IMR-90 (cell line): Measurements from ENCODE around the gene METTL15. TPM values are rescaled to one million over a fixed set of nuclear protein-coding genes. Genes with fewer than 3 reads are reported as not detected.

Source experiments
- ATAC-seq: fragments of 200-7000 bp; cut with Tn5 transposase; 2 replicates; pipeline ENCODE4 v1.9.1; 2020; ENCODE audit warnings: low read depth, mild to moderate bottlenecking, moderate library complexity
- BruUV-seq: library from RNA; stranded (reverse); fragments of 400-500 nt; replicated peaks from 2 replicates; lab custom pipeline; 2021; lab: Mats Ljungman, UMichigan
- CTCF ChIA-PET: fragments of 300-600 bp; formaldehyde crosslinking; extraction: SDS; loops from one replicate; lab custom pipeline; 2021; ENCODE audit warnings: antibody characterized with exemption; lab: Yijun Ruan, JAX
- POLR2A ChIA-PET: fragments of 300-600 bp; sonication (Branson Sonifier 250); formaldehyde crosslinking; loops from one replicate; lab custom pipeline; 2022; ENCODE audit warnings: antibody characterized with exemption; ENCODE audit not compliant: unreplicated experiment; lab: Charles Lee
- DNase-seq: peaks from one replicate; pipeline ENCODE4 v3.0.0; 2013
- H2AFZ ChIP-seq: replicated peaks from 2 replicates; pipeline ENCODE3; 2013; ENCODE audit warnings: low read length, mild to moderate bottlenecking; ENCODE audit not compliant: poor library complexity
- H2AK5ac ChIP-seq: 2 replicates; pipeline ENCODE4 v1.6.1; 2013; ENCODE audit warnings: low read depth, low read length, inconsistent platforms
- H2AK9ac ChIP-seq: replicated peaks from 2 replicates; pipeline ENCODE3; 2013; ENCODE audit warnings: mild to moderate bottlenecking, low read depth, low read length, moderate library complexity; ENCODE audit not compliant: poor library complexity
- H2BK120ac ChIP-seq: 2 replicates; pipeline ENCODE4 v1.6.1; 2013; ENCODE audit warnings: low read depth, low read length, inconsistent platforms
- H2BK15ac ChIP-seq: 3 replicates; pipeline ENCODE4 v1.6.1; 2013; ENCODE audit warnings: low read depth, low read length, inconsistent platforms
- H2BK20ac ChIP-seq: 2 replicates; pipeline ENCODE4 v1.6.1; 2013; ENCODE audit warnings: low read depth, mild to moderate bottlenecking, inconsistent platforms, low read length, moderate library complexity
- H2BK5ac ChIP-seq: 2 replicates; pipeline ENCODE4 v1.6.1; 2013; ENCODE audit warnings: mild to moderate bottlenecking, low read depth, low read length, inconsistent platforms; ENCODE audit not compliant: poor library complexity, severe bottlenecking
- H3K14ac ChIP-seq: replicated peaks from 2 replicates; pipeline ENCODE4 v1.6.1; 2013; ENCODE audit warnings: low read depth, low read length, inconsistent platforms
- H3K18ac ChIP-seq: 2 replicates; pipeline ENCODE4 v1.6.1; 2013; ENCODE audit warnings: low read depth, low read length, control low read depth
- H3K23ac ChIP-seq: 2 replicates; pipeline ENCODE4 v1.6.1; 2013; ENCODE audit warnings: low read depth, low read length, inconsistent platforms
- H3K27ac ChIP-seq: 2 replicates; pipeline ENCODE4 v1.5.1; 2013; ENCODE audit warnings: mild to moderate bottlenecking, control low read depth, low read length; ENCODE audit not compliant: insufficient read depth
- H3K27me3 ChIP-seq: 2 replicates; pipeline ENCODE4 v1.6.1; 2013; ENCODE audit warnings: low read length; ENCODE audit not compliant: control insufficient read depth, insufficient read depth
- H3K36me3 ChIP-seq: 2 replicates; pipeline ENCODE4 v1.6.1; 2013; ENCODE audit warnings: low read length, mixed read lengths; ENCODE audit not compliant: control insufficient read depth, insufficient read depth
- H3K4ac ChIP-seq: 2 replicates; pipeline ENCODE4 v1.6.1; 2013; ENCODE audit warnings: low read depth, low read length, inconsistent platforms
- H3K4me1 ChIP-seq: 2 replicates; pipeline ENCODE4 v1.6.1; 2013; ENCODE audit warnings: low read length, mixed read lengths; ENCODE audit not compliant: control insufficient read depth, insufficient read depth
- H3K4me2 ChIP-seq: 2 replicates; pipeline ENCODE4 v1.6.1; 2013; ENCODE audit warnings: low read depth, mild to moderate bottlenecking, control low read depth, low read length, moderate library complexity
- H3K4me3 ChIP-seq: 2 replicates; pipeline ENCODE4 v1.5.1; 2013; ENCODE audit warnings: low read depth, mild to moderate bottlenecking, control low read depth, low read length, moderate library complexity; ENCODE audit not compliant: insufficient read depth
- H3K56ac ChIP-seq: 2 replicates; pipeline ENCODE4 v1.6.1; 2013; ENCODE audit warnings: low read length, inconsistent platforms; ENCODE audit not compliant: insufficient read depth; ENCODE audit errors: extremely low read depth
- H3K79me1 ChIP-seq, 2 experiments: 2 replicates each; pipeline ENCODE4 v1.6.1; 2013; ENCODE audit warnings: low read length in 2 of 2, inconsistent platforms in 1 of 2, low read depth in 1 of 2
- H3K9ac ChIP-seq: 2 replicates; pipeline ENCODE4 v1.6.1; 2013; ENCODE audit warnings: low read depth, low read length, control low read depth
- H3K9me1 ChIP-seq: 2 replicates; pipeline ENCODE4 v1.6.1; 2013; ENCODE audit warnings: low read length, inconsistent platforms; ENCODE audit not compliant: insufficient read depth
- H3K9me3 ChIP-seq: 2 replicates; pipeline ENCODE4 v1.6.1; 2013; ENCODE audit warnings: low read length; ENCODE audit not compliant: control insufficient read depth, insufficient read depth
- H4K20me1 ChIP-seq: 2 replicates; pipeline ENCODE4 v1.6.1; 2013; ENCODE audit warnings: low read length, inconsistent platforms; ENCODE audit not compliant: insufficient read depth
- H4K5ac ChIP-seq: 2 replicates; pipeline ENCODE4 v1.6.1; 2013; ENCODE audit warnings: mild to moderate bottlenecking, low read depth, low read length, control low read depth
- H4K8ac ChIP-seq, 2 experiments: 2 replicates each; pipeline ENCODE4 v1.6.1; 2013; ENCODE audit warnings: low read depth in 2 of 2, low read length in 2 of 2, control low read depth in 1 of 2, inconsistent platforms in 1 of 2
- H4K91ac ChIP-seq: 2 replicates; pipeline ENCODE4 v1.6.1; 2013; ENCODE audit warnings: low read depth, low read length, inconsistent platforms; ENCODE audit not compliant: insufficient read depth
- FOS ChIP-seq: fragments of 150-350 bp; IDR thresholded peaks from 2 replicates; pipeline ENCODE4 v1.6.1; 2016; ENCODE audit warnings: low read depth, low read length
- MAFK ChIP-seq: IDR thresholded peaks from 2 replicates; pipeline ENCODE4 v1.6.1; 2012; ENCODE audit warnings: low read depth, low read length, improper control_type of control experiment
- MAZ ChIP-seq: IDR thresholded peaks from 2 replicates; pipeline ENCODE4 v1.6.1; 2012; ENCODE audit warnings: low read depth, mild to moderate bottlenecking, low read length, improper control_type of control experiment, moderate library complexity, borderline replicate concordance
- RAD21 ChIP-seq: IDR thresholded peaks from 2 replicates; pipeline ENCODE4 v1.6.1; 2012; ENCODE audit warnings: low read length, improper control_type of control experiment
- RCOR1 ChIP-seq: IDR thresholded peaks from 2 replicates; pipeline ENCODE4 v1.6.1; 2012; ENCODE audit warnings: mild to moderate bottlenecking, low read length, improper control_type of control experiment; ENCODE audit not compliant: insufficient replicate concordance
- SMC3 ChIP-seq: fragments of 150-350 bp; IDR thresholded peaks from 2 replicates; pipeline ENCODE4 v1.6.1; 2016; ENCODE audit warnings: low read depth, mild to moderate bottlenecking, antibody characterized with exemption, low read length, moderate library complexity
- dilution Hi-C: fragments of 300-500 bp; cut with HindIII; formaldehyde crosslinking; loops from one replicate; pipeline ENCODE4 v1.14.3; 2018; ENCODE audit warnings: low sequenced_read_pairs; ENCODE audit not compliant: unreplicated experiment
- in situ Hi-C: fragments of 300-500 bp; cut with MboI; formaldehyde crosslinking; loops from 3 replicates; pipeline ENCODE4 v1.14.3; 2019; ENCODE audit warnings: low sequenced_read_pairs, inconsistent platforms, mixed read lengths
- intact Hi-C: fragments of 100-400 bp; cut with micrococcal nuclease; formaldehyde crosslinking; loops from 2 replicates; pipeline ENCODE4 v1.10.0; 2022
- polyA plus RNA-seq, 3 experiments: library from polyadenylated mRNA; depleted of rRNA; stranded (reverse); fragments of >200 nt; gene quantifications; 2 replicates each; pipeline ENCODE4 v1.2.3, GENCODE V29; 2012; ENCODE audit warnings: low replicate concordance in 1 of 3
- total RNA-seq: library from RNA; depleted of rRNA; stranded (reverse); fragments of >200 nt; gene quantifications from 2 replicates; pipeline ENCODE4 v1.2.3, GENCODE V29; 2012
- TF ChIP-seq, protein P1 (sequence below): fragments of 150-350 bp; IDR thresholded peaks from 2 replicates; pipeline ENCODE4 v1.6.1; 2016; ENCODE audit warnings: low read depth, mild to moderate bottlenecking, low read length, moderate library complexity, borderline replicate concordance
- TF ChIP-seq, protein P2 (sequence below): fragments of 150-350 bp; IDR thresholded peaks from 2 replicates; pipeline ENCODE4 v1.6.1; 2017; ENCODE audit warnings: mild to moderate bottlenecking, antibody characterized with exemption, low read length, low read depth

METTL15 gene
- total and polyA plus RNA-seq, 2 of the 4 experiments (the other 2 are of a cell fraction) = 6.5 to 30.5 TPM

DNA sequence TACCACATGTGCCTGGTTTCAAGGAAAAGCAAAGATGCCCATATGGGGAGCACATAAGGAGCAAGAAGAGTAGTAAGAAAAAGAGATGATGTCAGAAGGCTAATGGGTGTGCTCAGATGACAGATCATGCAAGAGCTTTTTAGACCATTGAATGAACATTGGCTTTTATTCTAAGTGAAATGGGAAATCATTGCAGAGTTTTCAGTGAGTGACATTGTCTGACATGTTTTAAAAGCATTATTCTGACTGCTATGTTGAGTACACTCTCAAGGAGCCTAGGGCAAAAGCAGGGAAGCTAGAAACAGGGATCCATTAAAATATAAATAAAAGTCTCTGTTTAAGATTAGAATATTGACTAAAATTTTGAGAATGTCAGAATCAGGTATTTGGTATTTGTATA lies 133.6 kb downstream of the METTL15 start:
- Histone ChIP-seq H3K4me2 (no peak overlapping the region), H3K27ac (no peak overlapping the region), H3K4ac (no peak overlapping the region), H2AFZ (no peak overlapping the region), H3K9ac (no peak overlapping the region), H3K9me3 (no peaks in the 10 kb centered on the region; the same call in 1 of the 2 replicates), H3K27me3 (no peaks in the 10 kb centered on the region), H3K56ac (no peak overlapping the region), H2BK120ac (no peak overlapping the region), H4K91ac (no peak overlapping the region), H3K4me1 (no peaks in the 10 kb centered on the region; the same call in 1 of the 2 replicates), H4K8ac (no peak overlapping the region), H3K4me3 (no peak overlapping the region), H4K5ac (no peak overlapping the region), H2BK15ac (no peak overlapping the region), H3K23ac (no peak overlapping the region), H3K36me3 (no peaks in the 10 kb centered on the region), H3K18ac (no peak overlapping the region), H3K9me1 (peaks cover 2% of the 10 kb centered on the region), H3K14ac (no peak overlapping the region), H2BK20ac (peak overlapping the region; percentile 3; the same call in 1 of the 2 replicates), H2AK9ac (no peak overlapping the region), H4K20me1 (no peaks in the 10 kb centered on the region), H2BK5ac (no peak overlapping the region), H2AK5ac (no peak overlapping the region), H3K79me1 (peaks cover 3 to 20% of the 10 kb centered on the region in 2 experiments; a peak in 3 of 4 replicates)
- intact Hi-C loops = loop anchor here (10.0 kb wide), 1 partner anchor 1093 kb away; no protein-coding TSS in a partner anchor
- dilution Hi-C loops = no loop called here
- POLR2A ChIA-PET = no interaction called here
- no peak for TF ChIP-seq MAZ
- TF ChIP-seq SMC3 = no peak
- TF ChIP-seq FOS = no peak
- TF ChIP-seq MAFK = no peak
- TF ChIP-seq RAD21 = no peak
- TF ChIP-seq RCOR1 = no peak
- TF ChIP-seq, protein P1, sequence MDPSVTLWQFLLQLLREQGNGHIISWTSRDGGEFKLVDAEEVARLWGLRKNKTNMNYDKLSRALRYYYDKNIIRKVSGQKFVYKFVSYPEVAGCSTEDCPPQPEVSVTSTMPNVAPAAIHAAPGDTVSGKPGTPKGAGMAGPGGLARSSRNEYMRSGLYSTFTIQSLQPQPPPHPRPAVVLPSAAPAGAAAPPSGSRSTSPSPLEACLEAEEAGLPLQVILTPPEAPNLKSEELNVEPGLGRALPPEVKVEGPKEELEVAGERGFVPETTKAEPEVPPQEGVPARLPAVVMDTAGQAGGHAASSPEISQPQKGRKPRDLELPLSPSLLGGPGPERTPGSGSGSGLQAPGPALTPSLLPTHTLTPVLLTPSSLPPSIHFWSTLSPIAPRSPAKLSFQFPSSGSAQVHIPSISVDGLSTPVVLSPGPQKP = no peak
- TF ChIP-seq, protein P2, sequence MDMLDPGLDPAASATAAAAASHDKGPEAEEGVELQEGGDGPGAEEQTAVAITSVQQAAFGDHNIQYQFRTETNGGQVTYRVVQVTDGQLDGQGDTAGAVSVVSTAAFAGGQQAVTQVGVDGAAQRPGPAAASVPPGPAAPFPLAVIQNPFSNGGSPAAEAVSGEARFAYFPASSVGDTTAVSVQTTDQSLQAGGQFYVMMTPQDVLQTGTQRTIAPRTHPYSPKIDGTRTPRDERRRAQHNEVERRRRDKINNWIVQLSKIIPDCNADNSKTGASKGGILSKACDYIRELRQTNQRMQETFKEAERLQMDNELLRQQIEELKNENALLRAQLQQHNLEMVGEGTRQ = no peak
- DNase-seq (no peak), ATAC-seq (no peak)
- BruUV-seq = no TSS peak
- in situ Hi-C loops = no loop called here
- CTCF ChIA-PET = interaction anchor here (1.0 kb wide), 1 partner anchor 9 kb away, joined by 4 read pairs; no protein-coding TSS in a partner anchor
